H9 (cell line): ENCODE measurements around the gene MCL1. TPM values are rescaled to one million over a fixed set of nuclear protein-coding genes. Genes with fewer than 3 reads are reported as not detected.

Experiments
- DNase-seq: peaks from one replicate; pipeline ENCODE4 v3.0.0-alpha.2; 2017
- H2AFZ ChIP-seq: one replicate; pipeline ENCODE4 v1.6.1; 2013; ENCODE audit warnings: mild to moderate bottlenecking, low read length, control low read depth, moderate library complexity
- H2AK5ac ChIP-seq: 2 replicates; pipeline ENCODE4 v1.6.1; 2013; ENCODE audit warnings: low read length, control low read depth, mixed read lengths; ENCODE audit not compliant: insufficient read length
- H2BK120ac ChIP-seq: one replicate; pipeline ENCODE4 v1.6.1; 2013; ENCODE audit warnings: low read depth, mild to moderate bottlenecking, low read length, control low read depth, inconsistent platforms; ENCODE audit not compliant: poor library complexity, severe bottlenecking
- H2BK12ac ChIP-seq: 2 replicates; pipeline ENCODE4 v1.6.1; 2013; ENCODE audit warnings: low read length, control low read depth, mixed read lengths, low read depth; ENCODE audit not compliant: insufficient read length
- H2BK15ac ChIP-seq: 2 replicates; pipeline ENCODE4 v1.6.1; 2013; ENCODE audit warnings: low read depth, low read length, control low read depth
- H2BK20ac ChIP-seq: one replicate; pipeline ENCODE4 v1.6.1; 2013; ENCODE audit warnings: low read depth, mild to moderate bottlenecking, low read length, control low read depth, inconsistent platforms; ENCODE audit not compliant: poor library complexity, severe bottlenecking
- H2BK5ac ChIP-seq: 2 replicates; pipeline ENCODE4 v1.6.1; 2013; ENCODE audit warnings: low read length, control low read depth, mixed read lengths; ENCODE audit not compliant: insufficient read length
- H3K14ac ChIP-seq: 2 replicates; pipeline ENCODE4 v1.6.1; 2013; ENCODE audit warnings: low read length, control low read depth; ENCODE audit not compliant: insufficient read depth
- H3K18ac ChIP-seq: 2 replicates; pipeline ENCODE4 v1.6.1; 2013; ENCODE audit warnings: low read depth, mild to moderate bottlenecking, mixed read lengths, low read length, control low read depth; ENCODE audit not compliant: insufficient read length
- H3K23ac ChIP-seq: 2 replicates; pipeline ENCODE4 v1.6.1; 2013; ENCODE audit warnings: low read length, control low read depth, mixed read lengths, low read depth; ENCODE audit not compliant: insufficient read length
- H3K23me2 ChIP-seq: 2 replicates; pipeline ENCODE4 v1.6.1; 2013; ENCODE audit warnings: low read depth, mild to moderate bottlenecking, mixed read lengths, low read length, control low read depth; ENCODE audit not compliant: insufficient read length, poor library complexity, severe bottlenecking
- H3K27ac ChIP-seq: 2 replicates; pipeline ENCODE4 v1.5.1; 2013; ENCODE audit warnings: low read length, control low read depth, mixed read lengths, low read depth; ENCODE audit not compliant: insufficient read length
- H3K27me3 ChIP-seq: 2 replicates; pipeline ENCODE4 v1.6.1; 2013; ENCODE audit warnings: low read length, control low read depth, inconsistent platforms; ENCODE audit not compliant: insufficient read depth
- H3K4ac ChIP-seq: 2 replicates; pipeline ENCODE4 v1.6.1; 2013; ENCODE audit warnings: low read depth, mild to moderate bottlenecking, control low read depth, inconsistent platforms, low read length, moderate library complexity
- H3K4me1 ChIP-seq: 2 replicates; pipeline ENCODE4 v1.6.1; 2013; ENCODE audit warnings: low read length, control low read depth, inconsistent platforms; ENCODE audit not compliant: insufficient read depth
- H3K4me2 ChIP-seq: 2 replicates; pipeline ENCODE4 v1.6.1; 2013; ENCODE audit warnings: low read length, control low read depth, mixed read lengths; ENCODE audit not compliant: insufficient read length, insufficient read depth
- H3K56ac ChIP-seq: 2 replicates; pipeline ENCODE4 v1.6.1; 2013; ENCODE audit warnings: low read depth, mild to moderate bottlenecking, mixed read lengths, low read length, control low read depth; ENCODE audit not compliant: insufficient read length
- H3K79me1 ChIP-seq: 2 replicates; pipeline ENCODE4 v1.6.1; 2013; ENCODE audit warnings: low read depth, mild to moderate bottlenecking, moderate library complexity, low read length, control low read depth, inconsistent platforms; ENCODE audit not compliant: insufficient read depth, poor library complexity, severe bottlenecking
- H3K79me2 ChIP-seq: 2 replicates; pipeline ENCODE4 v1.6.1; 2013; ENCODE audit warnings: low read length, control low read depth, inconsistent platforms; ENCODE audit not compliant: insufficient read depth
- H3K9ac ChIP-seq: 2 replicates; pipeline ENCODE4 v1.6.1; 2013; ENCODE audit warnings: low read length, control low read depth, mixed read lengths; ENCODE audit not compliant: insufficient read length; ENCODE audit errors: extremely low read depth
- H3K9me3 ChIP-seq: one replicate; pipeline ENCODE4 v1.6.1; 2013; ENCODE audit warnings: low read depth, low read length, inconsistent platforms; ENCODE audit not compliant: control insufficient read depth
- H3T11ph ChIP-seq: one replicate; pipeline ENCODE4 v1.6.1; 2013; ENCODE audit warnings: mild to moderate bottlenecking, low read length, control low read depth, inconsistent platforms
- H4K20me1 ChIP-seq: one replicate; pipeline ENCODE4 v1.6.1; 2013; ENCODE audit not compliant: control insufficient read depth, insufficient read length, insufficient read depth
- H4K5ac ChIP-seq: 2 replicates; pipeline ENCODE4 v1.6.1; 2013; ENCODE audit warnings: low read depth, mild to moderate bottlenecking, mixed read lengths, low read length, control low read depth; ENCODE audit not compliant: insufficient read length
- H4K8ac ChIP-seq: replicated peaks from 2 replicates; pipeline ENCODE4 v1.6.1; 2013; ENCODE audit warnings: low read length, control low read depth, mixed read lengths, low read depth; ENCODE audit not compliant: insufficient read length
- H4K91ac ChIP-seq: 2 replicates; pipeline ENCODE4 v1.6.1; 2013; ENCODE audit warnings: low read depth, mild to moderate bottlenecking, moderate library complexity, mixed read lengths, low read length, control low read depth; ENCODE audit not compliant: insufficient read length
- H3K27ac Mint-ChIP-seq, 3 experiments: 2 replicates in 2 of 3; 3 replicates in 1 of 3; pipeline ENCODE4 v1.8.0; 2020 to 2021; ENCODE audit warnings: mixed read lengths in 3 of 3, mild to moderate bottlenecking in 1 of 3, moderate library complexity in 1 of 3
- H3K27me3 Mint-ChIP-seq: 2 replicates; pipeline ENCODE4 v1.8.0; 2021; ENCODE audit warnings: low read depth, mild to moderate bottlenecking, moderate library complexity, mixed read lengths
- H3K36me3 Mint-ChIP-seq, 3 experiments: 2 replicates in 2 of 3; 3 replicates in 1 of 3; pipeline ENCODE4 v1.8.0; 2020 to 2021; ENCODE audit warnings: low read depth in 3 of 3, mixed read lengths in 3 of 3; ENCODE audit not compliant: insufficient read depth in 1 of 3
- H3K4me1 Mint-ChIP-seq, 2 experiments: 2 replicates each; pipeline ENCODE4 v1.8.0; 2020; ENCODE audit warnings: mixed read lengths in 2 of 2
- H3K4me3 Mint-ChIP-seq, 2 experiments: 2 replicates in 1 of 2; 3 replicates in 1 of 2; pipeline ENCODE4 v1.8.0; 2020 to 2021; ENCODE audit warnings: mild to moderate bottlenecking in 2 of 2, mixed read lengths in 2 of 2, moderate library complexity in 1 of 2
- H3K9me3 Mint-ChIP-seq, 2 experiments: 2 replicates in 1 of 2; 3 replicates in 1 of 2; pipeline ENCODE4 v1.8.0; 2020; ENCODE audit warnings: mild to moderate bottlenecking in 2 of 2, mixed read lengths in 2 of 2, moderate library complexity in 1 of 2
- WGBS: extraction: QIAGEN DNeasy Blood & Tissue Kit; methylation state at CpG from one replicate; pipeline ENCODE4 v1.1.7; 2013; ENCODE audit warnings: missing lambda C conversion rate, low lambda C conversion rate, mixed read lengths; ENCODE audit not compliant: insufficient read length; ENCODE audit errors: extremely low coverage; 5-methylcytosine and 5-hydroxymethylcytosine counted together
- total RNA-seq: library from RNA; stranded (reverse); gene quantifications from 2 replicates; pipeline ENCODE4 v1.2.1, GENCODE V29; 2021
- TF ChIP-seq, protein P1 (sequence below): fragments of 200-600 bp; sonication (generic); conservative IDR thresholded peaks from 3 replicates; pipeline ENCODE4 v1.8.0; 2021; ENCODE audit warnings: antibody characterized with exemption, mild to moderate bottlenecking

Gene MCL1
- total RNA-seq, 1 experiment from 2014 or later, result 247 TPM

DNA sequence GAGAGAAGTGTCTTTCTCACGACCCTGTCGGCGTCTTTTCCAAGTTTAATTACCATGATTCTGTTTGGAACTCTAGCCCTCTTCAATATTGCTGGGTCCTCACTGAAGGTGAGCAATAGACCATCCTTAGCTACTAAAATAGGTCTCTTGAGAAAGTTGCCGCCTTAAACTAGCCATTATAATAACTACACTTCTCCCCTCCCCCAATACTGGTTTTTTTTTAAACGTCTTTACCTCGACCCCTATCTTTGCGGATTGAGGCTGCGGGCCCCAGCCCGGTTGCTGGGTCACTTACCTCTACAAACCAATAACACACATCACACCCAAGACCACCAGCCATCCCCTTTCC is 49.3 kb upstream of the MCL1 start:
- H4K5ac ChIP-seq, result no peak overlapping the region
- H2AK5ac ChIP-seq, result no peak overlapping the region
- no CpG with 5 or more reads among the region's 9 CpGs for WGBS
- H3K9me3 Mint-ChIP-seq, result no peaks in the 10 kb centered on the region
- H2BK120ac ChIP-seq, result no peak overlapping the region
- H2BK15ac ChIP-seq, result no peak overlapping the region
- H3K9me3 ChIP-seq, result no peaks in the 10 kb centered on the region
- no peak overlapping the region for H2AFZ ChIP-seq
- peak overlapping the region; percentile 93 for H3K4me2 ChIP-seq
- no peak overlapping the region for H4K8ac ChIP-seq
- no peak overlapping the region for H3K4me3 Mint-ChIP-seq
- no peaks in the 10 kb centered on the region for H3K79me1 ChIP-seq
- H4K20me1 ChIP-seq, result no peaks in the 10 kb centered on the region
- H4K91ac ChIP-seq, result no peak overlapping the region
- H3K23ac ChIP-seq, result no peak overlapping the region
- no peak overlapping the region for H3K18ac ChIP-seq
- no peaks in the 10 kb centered on the region for H3K27me3 Mint-ChIP-seq
- no peak overlapping the region for H2BK20ac ChIP-seq
- peak overlapping the region; percentile 21; the same call in 1 of the 2 replicates for H3K14ac ChIP-seq
- peak overlapping the region; percentile 80 for H3K9ac ChIP-seq
- H3K36me3 Mint-ChIP-seq, result peaks cover 39 to 51% (median 41%) of the 10 kb centered on the region in 3 experiments
- no peak overlapping the region for H3K4ac ChIP-seq
- TF ChIP-seq, protein P1, sequence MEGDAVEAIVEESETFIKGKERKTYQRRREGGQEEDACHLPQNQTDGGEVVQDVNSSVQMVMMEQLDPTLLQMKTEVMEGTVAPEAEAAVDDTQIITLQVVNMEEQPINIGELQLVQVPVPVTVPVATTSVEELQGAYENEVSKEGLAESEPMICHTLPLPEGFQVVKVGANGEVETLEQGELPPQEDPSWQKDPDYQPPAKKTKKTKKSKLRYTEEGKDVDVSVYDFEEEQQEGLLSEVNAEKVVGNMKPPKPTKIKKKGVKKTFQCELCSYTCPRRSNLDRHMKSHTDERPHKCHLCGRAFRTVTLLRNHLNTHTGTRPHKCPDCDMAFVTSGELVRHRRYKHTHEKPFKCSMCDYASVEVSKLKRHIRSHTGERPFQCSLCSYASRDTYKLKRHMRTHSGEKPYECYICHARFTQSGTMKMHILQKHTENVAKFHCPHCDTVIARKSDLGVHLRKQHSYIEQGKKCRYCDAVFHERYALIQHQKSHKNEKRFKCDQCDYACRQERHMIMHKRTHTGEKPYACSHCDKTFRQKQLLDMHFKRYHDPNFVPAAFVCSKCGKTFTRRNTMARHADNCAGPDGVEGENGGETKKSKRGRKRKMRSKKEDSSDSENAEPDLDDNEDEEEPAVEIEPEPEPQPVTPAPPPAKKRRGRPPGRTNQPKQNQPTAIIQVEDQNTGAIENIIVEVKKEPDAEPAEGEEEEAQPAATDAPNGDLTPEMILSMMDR, result no peak
- peaks cover 13% of the 10 kb centered on the region; the same call in 1 of the 2 replicates for H3K79me2 ChIP-seq
- no peak overlapping the region for H3K27ac ChIP-seq
- no peak overlapping the region for H2BK12ac ChIP-seq
- H3K27me3 ChIP-seq, result peaks cover under 1% of the 10 kb centered on the region; the same call in 1 of the 2 replicates
- H3K27ac Mint-ChIP-seq, result no peak overlapping the region
- DNase-seq, result no peak
- no peak overlapping the region for H3K56ac ChIP-seq
- H2BK5ac ChIP-seq, result no peak overlapping the region
- no peaks in the 10 kb centered on the region for H3K23me2 ChIP-seq
- H3K4me1 Mint-ChIP-seq, result peaks cover 29 to 37% of the 10 kb centered on the region in 2 experiments
- peaks cover 7% of the 10 kb centered on the region; the same call in 1 of the 2 replicates for H3K4me1 ChIP-seq
- no peak overlapping the region for H3T11ph ChIP-seq
